ENCODE measurements around the gene NFE2.

DNA sequence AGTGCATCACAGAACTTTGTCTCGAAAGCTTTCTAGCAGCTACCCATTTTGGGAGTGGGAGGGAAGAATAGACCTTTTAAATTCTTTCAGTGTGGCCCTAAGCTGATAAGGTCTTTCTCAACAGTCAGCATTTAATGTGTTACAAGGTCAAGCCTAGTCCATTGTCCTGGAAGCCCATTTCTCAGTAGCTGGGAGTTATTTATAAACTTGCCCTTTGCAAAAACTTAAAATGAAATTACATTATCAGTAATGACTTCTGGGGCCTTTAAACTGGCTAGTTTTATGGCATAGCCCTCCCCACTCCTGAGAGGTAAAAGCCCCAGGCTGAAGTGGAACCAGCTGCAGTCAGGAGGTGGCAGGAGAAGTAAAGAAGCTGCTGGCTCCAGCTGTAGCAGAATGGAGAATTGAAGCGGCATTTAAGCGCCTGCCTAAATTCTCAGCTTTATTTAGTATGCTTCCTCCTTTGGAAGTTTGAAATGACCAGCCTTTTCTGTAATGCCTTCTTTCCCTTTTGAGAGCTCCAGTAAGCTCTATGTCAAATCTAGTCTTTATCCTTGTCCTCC, 36.5 kb upstream of the NFE2 start:
- TF ChIP-seq, protein P1, sequence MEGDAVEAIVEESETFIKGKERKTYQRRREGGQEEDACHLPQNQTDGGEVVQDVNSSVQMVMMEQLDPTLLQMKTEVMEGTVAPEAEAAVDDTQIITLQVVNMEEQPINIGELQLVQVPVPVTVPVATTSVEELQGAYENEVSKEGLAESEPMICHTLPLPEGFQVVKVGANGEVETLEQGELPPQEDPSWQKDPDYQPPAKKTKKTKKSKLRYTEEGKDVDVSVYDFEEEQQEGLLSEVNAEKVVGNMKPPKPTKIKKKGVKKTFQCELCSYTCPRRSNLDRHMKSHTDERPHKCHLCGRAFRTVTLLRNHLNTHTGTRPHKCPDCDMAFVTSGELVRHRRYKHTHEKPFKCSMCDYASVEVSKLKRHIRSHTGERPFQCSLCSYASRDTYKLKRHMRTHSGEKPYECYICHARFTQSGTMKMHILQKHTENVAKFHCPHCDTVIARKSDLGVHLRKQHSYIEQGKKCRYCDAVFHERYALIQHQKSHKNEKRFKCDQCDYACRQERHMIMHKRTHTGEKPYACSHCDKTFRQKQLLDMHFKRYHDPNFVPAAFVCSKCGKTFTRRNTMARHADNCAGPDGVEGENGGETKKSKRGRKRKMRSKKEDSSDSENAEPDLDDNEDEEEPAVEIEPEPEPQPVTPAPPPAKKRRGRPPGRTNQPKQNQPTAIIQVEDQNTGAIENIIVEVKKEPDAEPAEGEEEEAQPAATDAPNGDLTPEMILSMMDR (IDR thresholded peaks at IDR 0.05; ENCODE audit: low read depth, low read length, poor library complexity, severe bottlenecking), result no peak
- TF ChIP-seq EZH2phosphoT487 (IDR thresholded peaks at IDR 0.05; ENCODE audit: borderline replicate concordance, low read length), result no peak

Measured in DOHH2 (cell line).